ENCODE results near the gene TXNL1.
"Not testable (repeated sequence)": the region's sequence is repeated elsewhere in the genome, so short reads cannot be mapped to it uniquely, and the experiment has no call there.

Gene TXNL1

GRCh38 chr18:56638232-56639103, at the start of gene TXNL1:
Gene TXNL1, minus strand, starts transcription at chr18:56638592. Its CDS starts 152 bp downstream, at chr18:56638440.
- DNase-seq (ENCODE audit: low read depth), result peak; percentile 98

GRCh38 chr18:56684277-56684676, 45.9 kb upstream of the TXNL1 start:
- DNase-seq (ENCODE audit: low read depth), result no peak

- no peak for DNase-seq (ENCODE audit: low read depth)
Observed at GRCh38 chr18:56678836-56679565, 40.6 kb upstream of the TXNL1 start.

- no peak for DNase-seq (ENCODE audit: low read depth)
Observed at GRCh38 chr18:56676639-56677038, 38.2 kb upstream of the TXNL1 start.

- no peak for DNase-seq (ENCODE audit: low read depth)
Observed at GRCh38 chr18:56672981-56673380, 34.6 kb upstream of the TXNL1 start.

- DNase-seq (ENCODE audit: low read depth), result no peak
Observed at GRCh38 chr18:56672391-56672790, 34.0 kb upstream of the TXNL1 start.

- DNase-seq (ENCODE audit: low read depth), result no peak
Observed at GRCh38 chr18:56662902-56663301, 24.5 kb upstream of the TXNL1 start.

- DNase-seq (ENCODE audit: low read depth), result no peak
Observed at GRCh38 chr18:56662502-56662901, 24.1 kb upstream of the TXNL1 start.

GRCh38 chr18:56662063-56662408, 23.6 kb upstream of the TXNL1 start:
- DNase-seq (ENCODE audit: low read depth), result no peak

- no peak for DNase-seq (ENCODE audit: low read depth)
Observed at GRCh38 chr18:56661360-56662062, 23.1 kb upstream of the TXNL1 start.

- DNase-seq (ENCODE audit: low read depth), result no peak
Observed at GRCh38 chr18:56660655-56661054, 22.3 kb upstream of the TXNL1 start.

- DNase-seq (ENCODE audit: low read depth), result no peak
Observed at GRCh38 chr18:56659111-56659510, 20.7 kb upstream of the TXNL1 start.

- DNase-seq (ENCODE audit: low read depth), result no peak
Observed at GRCh38 chr18:56658261-56658660, 19.9 kb upstream of the TXNL1 start.

- not testable (repeated sequence) for DNase-seq (ENCODE audit: low read depth)
Observed at GRCh38 chr18:56654280-56654679, 15.9 kb upstream of the TXNL1 start.

GRCh38 chr18:56652802-56653201, 14.4 kb upstream of the TXNL1 start:
- DNase-seq (ENCODE audit: low read depth), result no peak

GRCh38 chr18:56651771-56652092, 13.3 kb upstream of the TXNL1 start:
- no peak for DNase-seq (ENCODE audit: low read depth)

- peak; percentile 89 for DNase-seq (ENCODE audit: low read depth)
Observed at GRCh38 chr18:56650944-56651770, 12.8 kb upstream of the TXNL1 start, which contains the start of gene WDR7. Gene WDR7, plus strand, starts transcription at chr18:56651359. Its CDS starts 21,157 bp downstream, at chr18:56672516.

GRCh38 chr18:56649996-56650395, 11.6 kb upstream of the TXNL1 start:
- no peak for DNase-seq (ENCODE audit: low read depth)

GRCh38 chr18:56647951-56648893, 9.8 kb upstream of the TXNL1 start:
- no peak for DNase-seq (ENCODE audit: low read depth)

GRCh38 chr18:56647071-56647470, 8.7 kb upstream of the TXNL1 start:
- no peak for DNase-seq (ENCODE audit: low read depth)
